ENCODE measurements around the gene ARID3A. TPM values are rescaled to one million over a fixed set of nuclear protein-coding genes. Genes with fewer than 3 reads are reported as not detected.

ARID3A gene
- total and polyA plus RNA-seq, 7 donors = 1.4 to 11.6 (median 3.7) TPM

- no peak overlapping the region for H3K27ac ChIP-seq
- H3K4me1 ChIP-seq = peaks cover 0 to 59% (median 53%) of the 10 kb centered on the region in 4 donors
- no peak for DNase-seq
- intact Hi-C loops (cut with DNase I) = loop anchor here (2.0 to 10.0 kb wide), 3 partner anchors 149 to 255 kb away; partner anchors contain the start of genes GPX4 and SBNO2
- 1% methylated on average over 84 of the region's 84 CpGs for WGBS, 2 donors
- no peaks in the 10 kb centered on the region for H3K36me3 ChIP-seq
- peaks cover 42 to 52% (median 49%) of the 10 kb centered on the region in 3 donors for H3K27me3 ChIP-seq
- H3K4me3 ChIP-seq = peak overlapping the region in 2 of 4 donors; percentile 9 to 23
- TF ChIP-seq POLR2A (IDR thresholded peaks at IDR 0.05) (no peak), EP300 (IDR thresholded peaks at IDR 0.05) (no peak), CTCF (IDR thresholded peaks at IDR 0.05) (no peak)
- no peaks in the 10 kb centered on the region for H3K9me3 ChIP-seq
These were observed 5.6 kb upstream of the ARID3A start for GRCh38 chr19:920051-920864.

- Histone ChIP-seq H3K27me3 (peaks cover 14 to 20% (median 19%) of the 10 kb centered on the region in 3 donors), H3K4me1 (peaks cover 0 to 54% (median 39%) of the 10 kb centered on the region in 4 donors), H3K4me3 (peak overlapping the region; percentile 85 to 98 (median 91)), H3K27ac (peak overlapping the region in 3 of 4 donors; percentile 83 to 93 (median 84)), H3K9me3 (no peaks in the 10 kb centered on the region), H3K36me3 (peaks cover 0 to 4% (median 0%) of the 10 kb centered on the region in 4 donors)
- DNase-seq = peak; percentile 66
- WGBS, 2 donors = 4 to 9% methylated on average over 31 of the region's 31 CpGs
- TF ChIP-seq POLR2A (IDR thresholded peaks at IDR 0.05) = no peak
- no peak for TF ChIP-seq CTCF (IDR thresholded peaks at IDR 0.05)
- no peak for TF ChIP-seq POLR2AphosphoS5 (IDR thresholded peaks at IDR 0.05)
- no peak for TF ChIP-seq EP300 (IDR thresholded peaks at IDR 0.05)
- intact Hi-C loops (cut with DNase I) = loop anchor here (2.0 to 10.0 kb wide), 3 partner anchors 180 to 316 kb away; partner anchors contain the start of genes ATP5F1D, GPX4 and SBNO2
These were observed 1.2 kb upstream of the ARID3A start for GRCh38 chr19:924553-925086.

GRCh38 chr19:925087-925525 is 729 bp upstream of the ARID3A start:
- peak; percentile 82 for DNase-seq
- H3K27ac ChIP-seq = peak overlapping the region; percentile 83 to 93 (median 86)
- intact Hi-C loops (cut with DNase I) = loop anchor here (2.0 to 10.0 kb wide), 3 partner anchors 180 to 316 kb away; partner anchors contain the start of genes ATP5F1D, GPX4 and SBNO2
- peak overlapping the region; percentile 85 to 98 (median 91) for H3K4me3 ChIP-seq
- peaks cover 10 to 15% (median 14%) of the 10 kb centered on the region in 3 donors for H3K27me3 ChIP-seq
- H3K36me3 ChIP-seq = peaks cover 0 to 6% (median 0%) of the 10 kb centered on the region in 4 donors
- peaks cover 0 to 50% (median 34%) of the 10 kb centered on the region in 4 donors for H3K4me1 ChIP-seq
- H3K9me3 ChIP-seq = no peaks in the 10 kb centered on the region
- TF ChIP-seq POLR2A (IDR thresholded peaks at IDR 0.05) (no peak), POLR2AphosphoS5 (IDR thresholded peaks at IDR 0.05) (no peak), EP300 (IDR thresholded peaks at IDR 0.05) (no peak), CTCF (IDR thresholded peaks at IDR 0.05) (no peak)
- WGBS, 2 donors = 0 to 1% methylated on average over 39 of the region's 39 CpGs

- no peak for DNase-seq
- Histone ChIP-seq H3K36me3 (peaks cover 0 to 6% (median 0%) of the 10 kb centered on the region in 4 donors), H3K4me3 (peak overlapping the region; percentile 85 to 98 (median 91)), H3K27ac (peak overlapping the region; percentile 83 to 93 (median 86)), H3K27me3 (peaks cover 0 to 3% (median 2%) of the 10 kb centered on the region in 3 donors), H3K4me1 (peaks cover 0 to 40% (median 26%) of the 10 kb centered on the region in 4 donors), H3K9me3 (no peaks in the 10 kb centered on the region)
- TF ChIP-seq CTCF (IDR thresholded peaks at IDR 0.05) (no peak), POLR2A (IDR thresholded peaks at IDR 0.05) (no peak), POLR2AphosphoS5 (IDR thresholded peaks at IDR 0.05) (no peak), EP300 (IDR thresholded peaks at IDR 0.05) (no peak)
- 0% methylated on average over 21 of the region's 21 CpGs for WGBS, 2 donors
- intact Hi-C loops (cut with DNase I) = loop anchor here (10.0 kb wide), 2 partner anchors 179 to 249 kb away; partner anchors contain the start of genes GPX4 and SBNO2
These were observed 421 bp downstream of the ARID3A start for GRCh38 chr19:926323-926588.

Data from sigmoid colon (tissue), 7 donors.